ENCODE data around the gene SLC4A8. TPM values are rescaled to one million over a fixed set of nuclear protein-coding genes. Genes with fewer than 3 reads are reported as not detected.

Gene SLC4A8
- total RNA-seq, 2 experiments from 2014 or later = 1.0 to 6.7 TPM

- no peak for DNase-seq (ENCODE audit: low spot score)
- CTCF ChIA-PET (ENCODE audit: unreplicated experiment) = no interaction called here
- POLR2A ChIA-PET = no interaction called here
- Histone ChIP-seq H3K4me3 (ENCODE audit: low read depth, low read length, poor library complexity, severe bottlenecking) (no peak overlapping the region), H3K79me2 (ENCODE audit: insufficient read depth, low read depth, low read length) (no peaks in the 10 kb centered on the region), H3K36me3 (ENCODE audit: insufficient read depth, low read length) (no peaks in the 10 kb centered on the region), H3K9me3 (ENCODE audit: low read length) (no peaks in the 10 kb centered on the region), H4K20me1 (ENCODE audit: insufficient read depth, low read length) (no peaks in the 10 kb centered on the region), H3K4me2 (ENCODE audit: low read length) (no peak overlapping the region), H3K27ac (ENCODE audit: low read depth, low read length, poor library complexity, severe bottlenecking) (no peak overlapping the region), H2AFZ (ENCODE audit: low read length) (no peak overlapping the region), H3K4me1 (ENCODE audit: insufficient read depth, low read length, poor library complexity, severe bottlenecking) (no peaks in the 10 kb centered on the region), H3K9me2 (ENCODE audit: insufficient read depth, low read length) (no peaks in the 10 kb centered on the region)
- intact Hi-C loops (cut with micrococcal nuclease; ENCODE audit: unreplicated experiment) = no loop called here
- no TSS peak for BruUV-seq (replicated peaks)
- TF ChIP-seq EZH2phosphoT487 (IDR thresholded peaks at IDR 0.05; ENCODE audit: borderline replicate concordance, low read depth, low read length) (no peak), CTCF (conservative IDR thresholded peaks at IDR 0.05; ENCODE audit: low read length) (no peak)
Measured at GRCh38 chr12:51549637-51550036, 125.0 kb downstream of the SLC4A8 start.

Other genes with a start within 250 kb of the SLC4A8 start
- gene POU6F1, start 206.8 kb upstream of the SLC4A8 start, total RNA-seq (2014; rRNA removed; shearing (Covaris generic)) = 1.2 and 2.6 TPM in 2 replicates
- gene POU6F1, start 206.8 kb upstream of the SLC4A8 start, total RNA-seq (2022) = 5.0 and 5.5 TPM in 2 replicates
- 101 and 137 TPM in 2 replicates for gene DAZAP2, start 186.0 kb upstream of the SLC4A8 start, total RNA-seq (2014; rRNA removed; shearing (Covaris generic))
- 131 and 153 TPM in 2 replicates for gene DAZAP2, start 186.0 kb upstream of the SLC4A8 start, total RNA-seq (2022)
- gene SMAGP, start 154.4 kb upstream of the SLC4A8 start, total RNA-seq (2014; rRNA removed; shearing (Covaris generic)) = not detected in 2 replicates
- 1.9 and 2.6 TPM in 2 replicates for gene SMAGP, start 154.4 kb upstream of the SLC4A8 start, total RNA-seq (2022)
- 0.31 and 0.88 TPM in 2 replicates for gene BIN2, start 100.7 kb upstream of the SLC4A8 start, total RNA-seq (2014; rRNA removed; shearing (Covaris generic))
- gene BIN2, start 100.7 kb upstream of the SLC4A8 start, total RNA-seq (2022) = 9.7 and 14.7 TPM in 2 replicates
- gene CELA1, start 78.2 kb upstream of the SLC4A8 start, total RNA-seq (2014; rRNA removed; shearing (Covaris generic)) = not detected in 2 replicates
- not detected in 2 replicates for gene CELA1, start 78.2 kb upstream of the SLC4A8 start, total RNA-seq (2022)
- 0.41 and 1.4 TPM in 2 replicates for gene GALNT6, start 33.4 kb upstream of the SLC4A8 start, total RNA-seq (2014; rRNA removed; shearing (Covaris generic))
- gene GALNT6, start 33.4 kb upstream of the SLC4A8 start, total RNA-seq (2022) = 4.8 and 5.5 TPM in 2 replicates
- 0.88 and 5.9 TPM in 2 replicates for gene SCN8A, start 166.4 kb downstream of the SLC4A8 start, total RNA-seq (2014; rRNA removed; shearing (Covaris generic))
- 2.6 and 3.5 TPM in 2 replicates for gene SCN8A, start 166.4 kb downstream of the SLC4A8 start, total RNA-seq (2022)